ENCODE measurements around the gene PRKCE.

Gene PRKCE

DNA sequence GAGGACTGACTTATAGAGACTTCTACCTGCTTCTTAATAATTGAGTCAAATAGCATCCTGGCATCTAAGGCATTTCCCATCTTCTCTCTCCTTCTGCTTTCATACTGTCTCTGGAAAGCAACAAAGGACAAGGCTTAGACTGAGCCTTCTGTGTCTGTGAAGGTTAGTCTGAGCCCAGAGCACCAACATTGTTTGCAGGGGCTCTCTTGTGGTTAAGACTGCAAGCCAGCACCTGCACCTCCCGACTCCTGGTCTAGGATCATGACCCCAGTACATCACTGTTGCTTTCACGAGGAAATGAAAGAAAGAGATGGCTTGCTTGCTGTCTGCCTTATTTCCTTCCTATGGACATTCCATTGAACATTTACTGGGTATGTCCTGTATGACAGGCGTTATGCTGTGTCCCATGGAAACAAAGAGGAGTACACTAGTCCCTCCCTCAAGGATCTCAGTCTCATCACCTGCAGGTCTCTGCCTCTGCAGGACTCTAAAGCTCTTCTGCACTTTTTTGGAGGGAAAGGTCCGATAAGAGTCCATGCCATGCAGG, 330.0 kb downstream of the PRKCE start:
- no peak for DNase-seq (ENCODE audit: low read depth in 2 of 2, low spot score in 1 of 2)

DNA sequence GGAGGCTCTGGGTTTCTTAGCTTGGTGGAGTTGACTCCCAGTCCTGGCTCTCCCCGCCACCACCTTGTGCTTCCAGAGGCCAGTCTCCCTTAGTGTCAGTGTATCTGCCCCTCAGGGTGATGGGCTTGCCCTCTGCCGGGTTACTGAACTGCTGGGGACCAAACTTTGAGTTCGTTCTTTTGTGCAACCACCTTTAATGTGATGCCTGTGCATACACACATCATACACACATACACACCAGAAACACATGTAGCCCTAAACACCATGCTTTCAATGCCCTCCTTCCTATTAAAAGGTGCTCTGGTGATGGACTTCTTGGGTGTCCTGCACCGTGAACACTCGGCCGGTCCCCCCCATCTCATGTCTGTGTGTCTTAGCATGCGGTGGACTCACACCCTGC, 330.6 kb downstream of the PRKCE start:
- no peak for DNase-seq (ENCODE audit: low read depth in 2 of 2, low spot score in 1 of 2)

DNA sequence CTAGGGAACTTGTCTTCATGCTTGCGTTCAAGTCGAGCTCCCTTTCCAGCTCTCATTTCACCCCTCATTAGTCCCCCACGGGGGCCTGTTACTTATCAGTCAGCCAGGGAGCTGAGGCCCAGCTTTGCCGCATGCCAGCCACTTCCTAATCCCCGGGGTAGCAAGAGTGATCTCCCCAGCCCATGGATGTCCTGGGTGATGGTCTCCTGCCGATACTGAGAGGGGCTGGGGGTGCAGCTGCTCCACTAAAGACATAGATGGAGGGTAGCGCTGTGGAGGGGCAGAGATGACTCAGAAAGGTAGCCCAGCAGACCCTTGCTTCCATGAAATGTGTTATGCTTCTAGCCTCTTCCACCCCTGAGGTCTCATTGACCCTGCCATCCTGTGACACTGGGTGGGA, 331.7 kb downstream of the PRKCE start:
- DNase-seq (ENCODE audit: low read depth in 2 of 2, low spot score in 1 of 2): no peak

DNA sequence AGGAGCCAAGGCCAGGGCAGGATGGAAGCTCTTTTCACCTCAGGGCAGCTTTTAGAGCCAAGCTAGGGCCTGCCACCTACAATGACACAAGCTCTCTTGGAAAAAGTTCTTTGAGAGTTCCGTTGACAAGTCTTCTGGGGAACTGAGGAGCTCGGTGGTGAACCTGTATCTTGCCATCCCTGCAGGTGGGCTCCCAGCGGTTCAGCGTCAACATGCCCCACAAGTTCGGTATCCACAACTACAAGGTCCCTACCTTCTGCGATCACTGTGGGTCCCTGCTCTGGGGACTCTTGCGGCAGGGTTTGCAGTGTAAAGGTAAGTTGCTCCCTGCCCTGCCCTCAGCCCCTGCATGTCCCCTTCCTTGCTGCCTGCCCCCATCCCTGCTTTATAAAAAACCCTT, 332.9 kb downstream of the PRKCE start:
- no peak for DNase-seq (ENCODE audit: low read depth in 2 of 2, low spot score in 1 of 2)

GRCh38 chr2:45984896-45985473, 333.5 kb downstream of the PRKCE start:
- no peak for DNase-seq (ENCODE audit: low read depth in 2 of 2, low spot score in 1 of 2)

DNA sequence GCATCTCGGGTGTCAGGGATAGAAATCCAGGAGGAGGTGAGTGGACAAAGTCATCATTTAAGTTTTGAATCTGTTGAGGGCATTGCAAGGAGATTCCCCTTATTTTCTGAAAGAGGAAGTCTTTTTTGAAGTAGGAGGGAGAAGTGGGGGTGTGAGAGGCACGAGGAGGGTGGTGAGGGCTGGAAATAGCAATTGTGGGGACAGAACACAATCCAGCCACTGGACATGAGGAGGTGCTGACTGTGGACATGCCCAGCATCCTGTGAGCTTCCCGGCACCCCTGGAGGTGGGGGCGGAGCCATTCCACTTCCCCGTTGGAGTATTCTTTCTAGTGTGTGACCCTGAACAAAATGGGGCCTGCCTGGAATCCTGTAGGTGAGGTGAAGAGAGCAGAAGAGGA, 335.0 kb downstream of the PRKCE start:
- DNase-seq (ENCODE audit: low read depth in 2 of 2, low spot score in 1 of 2): no peak

GRCh38 chr2:45987856-45988255, 336.4 kb downstream of the PRKCE start:
- no peak for DNase-seq (ENCODE audit: low read depth in 2 of 2, low spot score in 1 of 2)

DNA sequence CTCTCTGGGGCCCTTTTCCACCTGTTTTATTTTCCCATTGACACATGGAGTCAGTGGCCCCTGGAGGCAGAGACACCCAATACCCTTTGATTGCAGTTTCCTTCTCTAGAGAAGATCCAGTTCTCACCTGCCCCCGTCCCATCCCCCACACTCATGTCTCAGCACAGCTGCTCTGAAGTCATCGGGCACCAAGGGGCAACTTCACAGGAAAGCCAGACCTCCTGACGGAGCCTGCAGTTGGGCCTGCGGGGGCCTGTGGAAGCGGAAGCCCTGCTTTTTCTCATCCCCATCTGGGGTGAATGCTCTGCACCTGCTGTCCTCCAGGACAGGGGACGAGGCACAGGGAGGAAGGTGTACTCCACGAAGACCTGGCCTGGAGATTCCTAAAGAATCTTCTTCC, 337.4 kb downstream of the PRKCE start:
- no peak for DNase-seq (ENCODE audit: low read depth in 2 of 2, low spot score in 1 of 2)

- no peak for DNase-seq (ENCODE audit: low read depth in 2 of 2, low spot score in 1 of 2)
Measured at GRCh38 chr2:45990131-45990530, 338.7 kb downstream of the PRKCE start.

DNA sequence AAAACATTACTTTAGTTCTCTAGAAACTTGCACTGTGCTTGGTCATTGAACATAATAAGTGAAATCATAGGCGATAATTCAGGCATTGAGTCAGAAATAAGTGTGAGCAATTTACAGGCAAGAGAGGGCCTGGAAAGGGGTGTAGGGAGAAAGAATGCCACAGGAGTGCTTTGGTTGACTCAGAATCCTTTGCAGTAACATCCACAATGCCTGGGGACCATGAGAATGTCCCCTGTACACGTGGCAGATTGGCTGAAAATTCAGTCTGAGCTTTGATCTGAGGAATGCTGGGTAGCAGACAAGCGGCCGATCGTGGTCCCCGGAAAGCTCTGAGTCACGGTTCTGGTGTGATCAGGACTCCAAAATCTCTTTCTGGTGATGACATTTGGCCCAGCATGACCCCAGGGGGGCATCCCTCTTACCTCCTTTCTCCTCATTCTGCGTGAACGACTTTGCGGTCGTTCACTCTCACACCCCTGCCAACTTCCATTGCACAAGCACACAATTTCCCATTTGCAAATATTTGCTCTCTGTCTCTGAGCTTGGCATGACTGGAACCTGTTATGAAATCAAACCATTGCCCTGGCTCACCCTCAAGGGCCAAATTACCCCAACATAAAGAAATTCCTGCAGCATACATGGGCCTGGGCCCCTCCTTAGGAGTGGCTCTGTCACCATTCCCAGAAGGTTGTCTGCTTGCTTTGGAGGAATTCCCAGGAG, 340.7 kb downstream of the PRKCE start:
- DNase-seq (ENCODE audit: low read depth in 2 of 2, low spot score in 1 of 2): no peak

DNA sequence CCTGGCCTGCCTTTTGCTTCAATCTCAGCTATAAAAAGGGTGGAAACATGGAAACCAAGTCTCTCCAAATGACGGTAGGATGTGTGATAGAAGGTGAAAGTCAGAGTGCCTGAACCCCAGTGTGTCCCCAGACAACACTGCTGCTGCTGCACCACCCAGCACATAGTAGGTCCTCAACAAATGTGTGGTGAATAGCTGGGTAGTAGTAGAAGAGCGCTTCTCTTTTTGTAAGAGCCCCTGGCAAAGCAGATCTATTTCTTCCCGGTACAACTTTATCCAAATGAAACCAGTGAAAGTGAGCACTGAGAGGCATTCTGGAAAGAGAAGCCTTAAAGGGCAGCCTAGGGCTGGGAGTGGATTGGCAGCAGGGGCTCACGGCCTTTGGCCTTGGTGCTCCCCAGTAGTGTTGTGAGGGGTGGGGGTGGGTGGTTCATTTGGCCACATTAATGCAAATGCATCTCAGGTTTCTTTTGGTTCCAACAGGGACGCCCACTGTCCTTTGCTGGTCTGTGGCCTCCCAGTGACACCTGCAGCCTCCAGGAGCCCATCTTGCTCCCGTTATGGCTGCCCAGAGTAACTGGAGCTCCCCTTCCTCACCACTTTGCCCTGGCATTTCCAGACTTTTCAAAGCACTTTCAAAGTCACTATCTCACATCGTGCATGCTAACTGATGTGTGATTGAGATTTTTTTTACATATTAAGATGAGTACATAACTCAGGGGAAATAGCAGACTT, 341.4 kb downstream of the PRKCE start:
- DNase-seq (ENCODE audit: low read depth in 2 of 2, low spot score in 1 of 2): no peak

DNA sequence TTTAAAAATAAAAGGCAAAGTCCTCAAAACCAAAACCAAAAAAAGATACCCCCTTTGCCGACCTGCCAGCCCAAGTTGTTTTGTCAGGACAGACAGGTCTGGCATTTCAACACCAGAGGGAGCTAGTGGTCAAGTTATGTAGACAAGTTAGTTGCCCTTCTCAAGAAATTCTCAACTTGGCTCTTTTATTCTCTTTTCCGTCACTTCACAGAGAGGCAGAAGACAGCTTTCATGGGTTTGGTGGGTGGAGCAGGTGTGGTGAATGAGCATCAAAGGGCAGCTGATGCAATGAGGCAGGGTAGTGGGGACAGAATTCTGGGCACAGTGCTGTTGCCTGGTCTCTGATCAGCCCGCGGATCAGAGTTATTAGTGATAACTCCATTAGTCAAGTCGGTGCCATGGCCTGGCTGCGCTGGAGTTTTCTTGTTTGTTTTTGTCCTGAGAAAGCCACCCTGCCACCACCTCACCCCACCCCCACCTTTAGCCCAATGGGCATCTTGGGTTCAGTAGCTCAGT, 342.1 kb downstream of the PRKCE start:
- peak; percentile 2 to 13 for DNase-seq (ENCODE audit: low read depth in 2 of 2, low spot score in 1 of 2)

DNA sequence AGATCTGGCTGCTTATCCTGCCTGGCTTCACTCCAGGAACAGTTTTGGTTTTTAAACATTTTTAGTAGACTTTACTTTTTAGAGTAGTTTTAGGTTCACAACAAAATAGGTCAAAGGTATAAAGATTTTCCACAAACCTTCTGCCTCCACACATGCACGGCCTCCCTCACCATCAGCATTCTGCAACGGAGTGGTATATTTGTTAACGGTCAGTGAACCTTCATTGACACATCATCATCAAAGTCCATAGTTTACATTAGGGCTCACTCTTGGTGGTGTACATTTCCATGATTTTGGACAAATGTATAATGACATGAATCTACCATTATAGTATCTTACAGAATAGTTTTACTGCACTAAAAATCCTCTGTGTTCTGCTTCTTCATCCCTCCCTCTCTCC, 342.6 kb downstream of the PRKCE start:
- DNase-seq (ENCODE audit: low read depth in 2 of 2, low spot score in 1 of 2): no peak

- DNase-seq (ENCODE audit: low read depth in 2 of 2, low spot score in 1 of 2): no peak
Measured at GRCh38 chr2:46000660-46001059, 349.2 kb downstream of the PRKCE start.

DNA sequence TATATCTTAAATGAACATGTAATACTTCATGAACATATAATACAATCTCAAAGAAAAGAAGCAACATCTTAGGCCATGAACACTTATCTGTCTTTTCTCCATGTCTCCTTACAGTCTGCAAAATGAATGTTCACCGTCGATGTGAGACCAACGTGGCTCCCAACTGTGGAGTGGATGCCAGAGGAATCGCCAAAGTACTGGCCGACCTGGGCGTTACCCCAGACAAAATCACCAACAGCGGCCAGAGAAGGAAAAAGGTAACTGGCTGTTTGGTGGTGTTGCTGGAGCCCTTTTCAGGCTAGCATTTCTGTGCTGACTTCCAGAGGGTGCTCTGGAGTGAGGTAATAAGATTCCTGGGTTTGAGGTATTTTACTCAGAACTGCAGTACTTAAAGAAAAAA, 349.8 kb downstream of the PRKCE start:
- DNase-seq (ENCODE audit: low read depth in 2 of 2, low spot score in 1 of 2): no peak

DNA sequence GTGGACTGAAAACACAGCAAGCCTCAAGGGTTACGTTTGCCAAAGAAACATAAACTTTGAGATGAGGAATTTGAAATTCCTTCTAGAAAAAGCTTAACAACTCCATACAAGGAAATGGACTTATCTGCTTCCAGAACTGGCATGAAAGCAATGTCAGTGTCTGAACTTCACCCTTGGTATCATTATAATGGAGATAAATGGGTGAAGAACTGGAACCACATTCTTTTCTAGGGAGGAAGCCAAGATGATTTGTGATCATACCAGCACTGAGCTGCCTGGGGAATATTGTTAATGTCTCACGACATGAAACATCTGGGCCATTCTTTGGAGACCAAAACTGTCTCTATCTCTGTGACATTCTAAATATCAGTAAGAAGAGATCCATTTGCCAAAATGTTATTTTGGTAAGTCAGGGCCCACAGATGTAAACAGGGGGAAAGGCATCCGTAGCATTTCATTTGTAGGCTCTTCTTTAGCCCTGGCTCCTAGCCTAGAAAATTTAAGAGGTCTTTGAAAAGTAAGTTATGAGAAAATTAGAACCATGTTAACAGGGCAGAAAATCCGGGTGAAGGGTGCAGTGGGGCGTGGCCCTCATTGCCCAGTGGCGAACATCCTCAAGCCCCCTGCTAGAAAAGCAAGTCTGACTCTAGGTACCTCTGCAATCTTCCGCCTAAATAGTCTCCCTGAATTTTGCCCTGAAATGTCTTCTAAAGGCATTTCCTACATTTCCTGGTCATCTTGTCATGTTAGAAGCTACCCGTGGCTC, 350.4 kb downstream of the PRKCE start:
- no peak for DNase-seq (ENCODE audit: low read depth in 2 of 2, low spot score in 1 of 2)

DNA sequence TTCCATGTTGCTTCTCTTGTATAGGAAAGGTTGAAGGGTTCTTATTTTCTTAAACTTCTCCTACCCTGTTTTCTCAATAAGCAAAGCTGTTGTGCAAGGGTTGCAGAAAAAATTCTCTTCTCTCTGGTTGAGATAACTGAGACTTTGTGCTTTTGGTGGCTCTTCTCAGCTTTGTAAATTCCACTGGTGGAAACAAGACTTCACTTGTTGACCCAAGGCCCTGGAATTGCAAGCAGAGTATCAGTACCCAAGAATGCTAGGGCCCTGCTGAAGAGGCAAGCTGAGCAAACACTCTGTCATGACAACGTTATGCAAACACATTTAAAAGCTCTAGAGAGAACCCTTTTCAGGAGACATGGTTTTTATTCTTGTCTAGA, 351.0 kb downstream of the PRKCE start:
- DNase-seq (ENCODE audit: low read depth in 2 of 2, low spot score in 1 of 2): no peak

DNA sequence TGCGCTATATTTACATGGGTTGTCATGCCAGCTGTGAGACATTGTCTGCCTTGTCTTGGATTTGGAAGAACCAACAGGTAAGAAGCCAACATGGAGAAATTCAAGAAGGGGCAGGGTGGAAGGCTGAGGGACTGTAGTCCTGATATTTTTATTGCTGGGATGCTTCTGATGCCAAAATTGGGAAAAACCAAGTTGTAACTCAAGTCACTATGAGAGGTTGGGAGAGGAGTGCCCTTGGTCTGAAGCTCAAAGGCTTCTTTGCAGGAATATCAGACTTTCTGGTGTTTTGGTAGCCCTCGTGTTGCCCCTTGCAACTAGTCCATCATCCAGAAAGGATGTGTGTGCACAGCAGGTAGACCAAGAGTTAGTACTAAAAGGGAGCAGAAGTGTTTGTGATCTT, 351.5 kb downstream of the PRKCE start:
- no peak for DNase-seq (ENCODE audit: low read depth in 2 of 2, low spot score in 1 of 2)

GRCh38 chr2:46003903-46004473, 352.5 kb downstream of the PRKCE start:
- DNase-seq (ENCODE audit: low read depth in 2 of 2, low spot score in 1 of 2): no peak

DNA sequence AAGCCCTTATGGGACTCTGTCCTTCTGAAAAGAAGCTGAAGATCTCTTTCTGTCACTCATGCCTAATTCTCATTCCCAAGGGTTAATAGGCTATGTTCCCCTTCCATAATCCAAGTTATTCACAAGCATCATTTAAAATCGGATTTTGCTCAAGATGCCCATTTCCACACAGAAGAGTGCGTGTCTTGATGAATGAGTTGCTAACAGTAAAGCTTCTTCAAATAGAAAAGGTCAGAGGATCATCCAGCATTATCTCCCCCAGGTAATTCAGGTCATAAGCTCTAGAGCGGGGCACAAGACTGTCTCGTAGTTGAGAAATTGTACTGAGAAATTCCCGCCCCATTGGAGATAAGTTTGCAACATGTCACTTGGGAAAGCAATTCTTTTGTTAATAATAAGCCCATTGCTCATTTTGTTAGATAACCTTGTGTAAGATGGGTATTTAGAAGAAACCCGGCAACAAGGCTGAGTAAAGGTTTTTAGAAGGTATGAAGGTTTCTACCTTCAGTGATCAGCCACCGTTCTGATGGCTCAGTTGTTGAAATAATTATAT, 355.1 kb downstream of the PRKCE start:
- no peak for DNase-seq (ENCODE audit: low read depth in 2 of 2, low spot score in 1 of 2)

DNA sequence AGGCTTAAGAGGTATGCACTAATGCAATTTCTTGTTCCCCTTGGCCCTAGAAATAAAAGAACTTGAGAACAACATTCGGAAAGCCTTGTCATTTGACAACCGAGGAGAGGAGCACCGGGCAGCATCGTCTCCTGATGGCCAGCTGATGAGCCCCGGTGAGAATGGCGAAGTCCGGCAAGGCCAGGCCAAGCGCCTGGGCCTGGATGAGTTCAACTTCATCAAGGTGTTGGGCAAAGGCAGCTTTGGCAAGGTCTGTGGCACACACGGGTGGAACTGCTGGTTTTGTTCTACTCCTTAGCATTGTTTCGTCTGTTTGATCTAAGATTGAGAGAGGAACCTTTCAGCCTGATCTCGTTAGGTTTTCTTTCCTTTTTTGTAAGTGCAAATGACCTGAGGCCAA, 355.9 kb downstream of the PRKCE start:
- no peak for DNase-seq (ENCODE audit: low read depth in 2 of 2, low spot score in 1 of 2)
